Upper lobe of left lung (tissue), 4 donors: Measurements from ENCODE around the gene LAMA2.

Source experiments
- POLR2A ChIP-seq, 4 donors: fragments of 450-650 bp; IDR thresholded peaks; one replicate each; pipeline ENCODE4 v1.5.1; 2016 to 2017; ENCODE audit warnings: antibody characterized with exemption in 4 of 4, mild to moderate bottlenecking in 2 of 4
- TF ChIP-seq, protein P1 (sequence below), 6 experiments: fragments of 450-650 bp in 4 of 6; fragments of 200-600 bp in 2 of 6; sonication (generic) in 2 of 6; IDR thresholded peaks; one replicate each; pipeline ENCODE4 v1.5.1; 2016 to 2019; ENCODE audit warnings: antibody characterized with exemption in 6 of 6

DNA sequence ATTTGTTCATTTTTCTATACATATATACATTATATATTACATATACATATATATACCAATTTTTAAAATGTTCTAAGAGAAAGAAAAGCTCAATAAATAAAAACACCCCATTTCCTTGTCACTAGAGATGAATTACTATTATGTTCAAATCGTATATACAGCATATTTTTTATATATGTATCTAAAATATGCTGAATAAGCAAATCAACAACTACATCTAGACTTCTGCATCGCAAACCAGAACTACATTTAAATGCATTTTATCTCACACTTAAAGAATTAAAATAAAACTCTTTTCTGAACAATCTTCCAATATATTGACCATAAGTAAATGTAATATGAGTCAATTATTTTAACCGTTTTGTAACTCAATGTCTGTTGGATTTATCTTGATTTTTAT, 133.9 kb downstream of the LAMA2 start:
- TF ChIP-seq, protein P1, sequence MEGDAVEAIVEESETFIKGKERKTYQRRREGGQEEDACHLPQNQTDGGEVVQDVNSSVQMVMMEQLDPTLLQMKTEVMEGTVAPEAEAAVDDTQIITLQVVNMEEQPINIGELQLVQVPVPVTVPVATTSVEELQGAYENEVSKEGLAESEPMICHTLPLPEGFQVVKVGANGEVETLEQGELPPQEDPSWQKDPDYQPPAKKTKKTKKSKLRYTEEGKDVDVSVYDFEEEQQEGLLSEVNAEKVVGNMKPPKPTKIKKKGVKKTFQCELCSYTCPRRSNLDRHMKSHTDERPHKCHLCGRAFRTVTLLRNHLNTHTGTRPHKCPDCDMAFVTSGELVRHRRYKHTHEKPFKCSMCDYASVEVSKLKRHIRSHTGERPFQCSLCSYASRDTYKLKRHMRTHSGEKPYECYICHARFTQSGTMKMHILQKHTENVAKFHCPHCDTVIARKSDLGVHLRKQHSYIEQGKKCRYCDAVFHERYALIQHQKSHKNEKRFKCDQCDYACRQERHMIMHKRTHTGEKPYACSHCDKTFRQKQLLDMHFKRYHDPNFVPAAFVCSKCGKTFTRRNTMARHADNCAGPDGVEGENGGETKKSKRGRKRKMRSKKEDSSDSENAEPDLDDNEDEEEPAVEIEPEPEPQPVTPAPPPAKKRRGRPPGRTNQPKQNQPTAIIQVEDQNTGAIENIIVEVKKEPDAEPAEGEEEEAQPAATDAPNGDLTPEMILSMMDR (IDR thresholded peaks at IDR 0.05): no peak
- no peak for TF ChIP-seq POLR2A (IDR thresholded peaks at IDR 0.05)
